HEK293 (cell line): ENCODE data around the gene FAM229B.

Source experiments
- TF ChIP-seq, protein P1 (sequence below): fragments of 450-650 bp; formaldehyde crosslinking; IDR thresholded peaks from 2 replicates; pipeline ENCODE4 v1.5.1; 2016; ENCODE audit warnings: missing biosample characterization, missing genetic modification characterization
- TF ChIP-seq, protein P2 (sequence below): fragments of 450-650 bp; formaldehyde crosslinking; IDR thresholded peaks from 2 replicates; pipeline ENCODE4 v1.5.1; 2016; ENCODE audit warnings: missing biosample characterization, missing genetic modification characterization

DNA sequence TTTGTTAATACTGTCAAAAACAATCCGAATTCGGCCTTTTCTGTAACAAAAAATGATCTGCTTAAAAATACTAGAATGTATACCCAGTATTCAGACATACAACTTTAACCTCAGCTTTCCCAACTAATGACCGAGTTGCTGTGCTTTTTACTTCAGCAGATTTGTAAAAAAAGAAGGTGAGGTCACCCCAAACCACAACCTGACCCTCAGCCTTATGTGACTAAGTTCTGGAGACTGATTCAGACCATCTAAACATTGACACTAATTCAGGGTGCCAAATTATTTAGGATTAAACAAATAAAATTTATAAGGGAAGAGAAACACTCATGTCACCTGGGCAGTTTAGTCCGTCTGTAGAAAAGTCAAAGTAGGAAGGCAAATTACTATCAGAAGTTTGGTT, 25.8 kb upstream of the FAM229B start:
- TF ChIP-seq, protein P1, sequence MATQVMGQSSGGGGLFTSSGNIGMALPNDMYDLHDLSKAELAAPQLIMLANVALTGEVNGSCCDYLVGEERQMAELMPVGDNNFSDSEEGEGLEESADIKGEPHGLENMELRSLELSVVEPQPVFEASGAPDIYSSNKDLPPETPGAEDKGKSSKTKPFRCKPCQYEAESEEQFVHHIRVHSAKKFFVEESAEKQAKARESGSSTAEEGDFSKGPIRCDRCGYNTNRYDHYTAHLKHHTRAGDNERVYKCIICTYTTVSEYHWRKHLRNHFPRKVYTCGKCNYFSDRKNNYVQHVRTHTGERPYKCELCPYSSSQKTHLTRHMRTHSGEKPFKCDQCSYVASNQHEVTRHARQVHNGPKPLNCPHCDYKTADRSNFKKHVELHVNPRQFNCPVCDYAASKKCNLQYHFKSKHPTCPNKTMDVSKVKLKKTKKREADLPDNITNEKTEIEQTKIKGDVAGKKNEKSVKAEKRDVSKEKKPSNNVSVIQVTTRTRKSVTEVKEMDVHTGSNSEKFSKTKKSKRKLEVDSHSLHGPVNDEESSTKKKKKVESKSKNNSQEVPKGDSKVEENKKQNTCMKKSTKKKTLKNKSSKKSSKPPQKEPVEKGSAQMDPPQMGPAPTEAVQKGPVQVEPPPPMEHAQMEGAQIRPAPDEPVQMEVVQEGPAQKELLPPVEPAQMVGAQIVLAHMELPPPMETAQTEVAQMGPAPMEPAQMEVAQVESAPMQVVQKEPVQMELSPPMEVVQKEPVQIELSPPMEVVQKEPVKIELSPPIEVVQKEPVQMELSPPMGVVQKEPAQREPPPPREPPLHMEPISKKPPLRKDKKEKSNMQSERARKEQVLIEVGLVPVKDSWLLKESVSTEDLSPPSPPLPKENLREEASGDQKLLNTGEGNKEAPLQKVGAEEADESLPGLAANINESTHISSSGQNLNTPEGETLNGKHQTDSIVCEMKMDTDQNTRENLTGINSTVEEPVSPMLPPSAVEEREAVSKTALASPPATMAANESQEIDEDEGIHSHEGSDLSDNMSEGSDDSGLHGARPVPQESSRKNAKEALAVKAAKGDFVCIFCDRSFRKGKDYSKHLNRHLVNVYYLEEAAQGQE (tag by site-specific recombination), result no peak
- TF ChIP-seq, protein P2, sequence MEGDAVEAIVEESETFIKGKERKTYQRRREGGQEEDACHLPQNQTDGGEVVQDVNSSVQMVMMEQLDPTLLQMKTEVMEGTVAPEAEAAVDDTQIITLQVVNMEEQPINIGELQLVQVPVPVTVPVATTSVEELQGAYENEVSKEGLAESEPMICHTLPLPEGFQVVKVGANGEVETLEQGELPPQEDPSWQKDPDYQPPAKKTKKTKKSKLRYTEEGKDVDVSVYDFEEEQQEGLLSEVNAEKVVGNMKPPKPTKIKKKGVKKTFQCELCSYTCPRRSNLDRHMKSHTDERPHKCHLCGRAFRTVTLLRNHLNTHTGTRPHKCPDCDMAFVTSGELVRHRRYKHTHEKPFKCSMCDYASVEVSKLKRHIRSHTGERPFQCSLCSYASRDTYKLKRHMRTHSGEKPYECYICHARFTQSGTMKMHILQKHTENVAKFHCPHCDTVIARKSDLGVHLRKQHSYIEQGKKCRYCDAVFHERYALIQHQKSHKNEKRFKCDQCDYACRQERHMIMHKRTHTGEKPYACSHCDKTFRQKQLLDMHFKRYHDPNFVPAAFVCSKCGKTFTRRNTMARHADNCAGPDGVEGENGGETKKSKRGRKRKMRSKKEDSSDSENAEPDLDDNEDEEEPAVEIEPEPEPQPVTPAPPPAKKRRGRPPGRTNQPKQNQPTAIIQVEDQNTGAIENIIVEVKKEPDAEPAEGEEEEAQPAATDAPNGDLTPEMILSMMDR (tag by site-specific recombination), result no peak
